GM12891 (cell line): Measurements from ENCODE around the gene KCNAB2.

ENCODE experiments used
- PAX5 ChIP-seq: IDR thresholded peaks from 2 replicates; pipeline ENCODE4 v1.6.1; 2011; ENCODE audit warnings: low read length, moderate library complexity, mild to moderate bottlenecking; ENCODE audit not compliant: insufficient read depth, severe bottlenecking
- POLR2A ChIP-seq: IDR thresholded peaks from 2 replicates; pipeline ENCODE4 v1.6.1; 2011; ENCODE audit warnings: low read depth, low read length, control low read depth
- POLR2AphosphoS5 ChIP-seq: IDR thresholded peaks from 2 replicates; pipeline ENCODE4 v1.6.1; 2011; ENCODE audit warnings: low read depth, low read length, control low read depth
- POU2F2 ChIP-seq: IDR thresholded peaks from 2 replicates; pipeline ENCODE4 v1.6.1; 2011; ENCODE audit warnings: low read depth, mild to moderate bottlenecking, control low read depth, low read length, moderate library complexity
- TAF1 ChIP-seq: IDR thresholded peaks from 2 replicates; pipeline ENCODE4 v1.6.1; 2011; ENCODE audit warnings: low read depth, low read length, control low read depth

- no peak for TF ChIP-seq POLR2A
- no peak for TF ChIP-seq TAF1
- TF ChIP-seq PAX5: no peak
- TF ChIP-seq POLR2AphosphoS5: no peak
- no peak for TF ChIP-seq POU2F2
Measured at GRCh38 chr1:5997316-5997715, 48.4 kb upstream of the KCNAB2 start.
